NCI-H526 treated with DMSO at 0.1 percent for 48 hours (cell line): ENCODE data around the gene RNF141.

Experiments
- DNase-seq: peaks from one replicate; lab custom pipeline; 2025; lab: John Stamatoyannopoulos, UW

RNF141 gene

GRCh38 chr11:10497371-10498021 is 43.5 kb downstream of the RNF141 start:
- no peak for DNase-seq

DNA sequence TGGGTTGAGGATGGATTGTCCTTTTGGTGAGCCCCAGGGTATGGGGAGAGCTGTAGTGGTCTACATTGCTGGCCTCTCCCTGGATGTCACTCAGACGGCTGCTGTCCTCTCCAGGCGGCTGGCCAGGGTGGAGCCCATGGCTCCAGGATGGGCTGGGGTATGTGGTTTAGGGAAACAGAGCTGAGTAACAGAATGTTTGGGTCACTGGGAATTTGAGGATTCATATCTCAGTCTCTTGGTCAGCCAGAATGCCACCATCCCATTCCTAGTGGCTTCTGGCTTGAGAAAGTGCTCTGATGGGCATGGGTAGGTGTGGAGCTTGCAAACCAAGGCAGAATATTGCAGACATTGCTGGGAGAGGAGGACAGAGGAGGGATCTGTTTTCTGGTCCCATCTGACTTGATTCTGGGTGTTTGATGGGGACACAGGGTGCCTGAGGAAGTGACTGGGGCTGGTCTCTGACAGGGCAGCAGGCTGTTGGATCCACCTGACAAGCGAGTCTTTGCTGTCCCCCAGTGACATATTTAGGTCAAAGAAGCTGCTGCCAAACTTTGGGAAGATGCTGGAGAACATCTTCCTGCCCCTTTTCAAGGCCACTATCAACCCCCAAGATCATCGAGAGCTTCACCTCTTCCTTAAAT is 44.6 kb downstream of the RNF141 start:
- DNase-seq: no peak

- DNase-seq: no peak
Measured at GRCh38 chr11:10495464-10495786, 45.6 kb downstream of the RNF141 start.

- no peak for DNase-seq
Measured at GRCh38 chr11:10494636-10495463, 46.1 kb downstream of the RNF141 start.

DNA sequence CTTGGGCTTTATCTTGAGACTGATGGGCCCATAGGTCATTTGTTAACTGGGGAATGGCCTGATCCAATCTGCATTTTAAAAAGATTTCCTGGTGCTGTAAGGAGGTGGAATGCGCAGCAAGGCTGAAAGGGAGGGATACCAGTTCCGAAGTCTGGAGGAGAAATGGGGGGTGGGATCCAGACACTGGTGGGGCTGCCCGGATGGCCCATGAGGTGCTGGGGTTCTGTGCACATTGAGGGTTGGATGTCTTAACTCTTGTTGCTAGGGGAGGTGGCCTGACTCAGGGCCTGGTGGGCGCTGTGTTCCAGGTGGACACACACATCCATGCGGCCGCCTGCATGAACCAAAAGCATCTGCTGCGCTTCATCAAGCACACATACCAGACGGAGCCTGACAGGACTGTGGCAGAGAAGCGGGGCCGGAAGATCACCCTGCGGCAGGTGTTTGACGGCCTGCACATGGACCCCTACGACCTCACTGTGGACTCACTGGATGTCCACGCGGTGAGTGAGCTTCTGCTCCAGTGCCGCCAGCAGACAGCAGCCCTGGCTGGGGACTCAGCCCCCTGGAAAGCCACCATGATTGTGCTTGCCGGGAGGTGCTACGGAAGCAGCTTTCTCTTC is 47.8 kb downstream of the RNF141 start:
- DNase-seq: no peak

GRCh38 chr11:10492084-10492483 is 48.9 kb downstream of the RNF141 start:
- no peak for DNase-seq

- DNase-seq: no peak
Measured at GRCh38 chr11:10490398-10491241, 50.4 kb downstream of the RNF141 start.

DNA sequence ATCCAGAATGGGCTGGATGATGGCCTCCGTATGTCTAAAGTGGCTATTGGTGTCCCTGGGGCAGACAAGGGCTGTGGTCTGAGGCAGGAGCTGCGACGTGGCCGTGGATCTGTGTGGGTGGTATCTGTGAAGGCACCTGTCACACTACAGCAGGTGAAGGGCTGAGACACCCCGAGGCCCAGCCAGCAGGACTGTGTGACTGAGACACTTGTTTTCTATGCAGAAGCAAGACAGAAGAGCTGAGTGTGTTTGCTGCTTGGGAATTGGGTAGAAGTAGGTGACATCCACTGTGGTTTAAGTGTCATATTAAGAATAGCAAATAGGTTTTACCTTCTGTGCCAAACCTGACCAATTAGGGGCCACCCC is 51.0 kb downstream of the RNF141 start:
- no peak for DNase-seq

GRCh38 chr11:10488934-10489691 is 51.9 kb downstream of the RNF141 start:
- no peak for DNase-seq

GRCh38 chr11:10488121-10488933 is 52.7 kb downstream of the RNF141 start:
- no peak for DNase-seq

GRCh38 chr11:10487002-10487647 is 53.9 kb downstream of the RNF141 start:
- no peak for DNase-seq

- DNase-seq: no peak
Measured at GRCh38 chr11:10486161-10486840, 54.7 kb downstream of the RNF141 start.

DNA sequence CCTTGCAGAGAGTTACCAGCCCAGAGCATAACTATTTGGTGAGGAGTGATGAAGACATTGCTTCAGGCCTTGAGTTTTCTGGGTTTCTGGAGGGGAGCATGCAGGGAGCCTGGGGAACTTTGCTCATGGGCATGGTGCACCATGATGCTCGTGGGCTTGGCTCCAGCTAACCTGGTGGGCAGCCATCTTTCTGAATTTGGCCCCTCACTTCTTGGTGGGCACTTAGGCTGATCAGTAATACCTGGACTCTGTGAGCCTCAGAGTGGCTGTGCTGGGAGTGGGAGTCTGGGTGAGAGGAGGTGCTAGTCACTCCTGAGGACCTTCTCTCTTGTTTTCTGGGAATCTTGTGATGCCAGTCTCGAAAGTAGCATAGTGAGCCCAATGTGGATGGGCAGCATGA is 55.3 kb downstream of the RNF141 start:
- no peak for DNase-seq

DNA sequence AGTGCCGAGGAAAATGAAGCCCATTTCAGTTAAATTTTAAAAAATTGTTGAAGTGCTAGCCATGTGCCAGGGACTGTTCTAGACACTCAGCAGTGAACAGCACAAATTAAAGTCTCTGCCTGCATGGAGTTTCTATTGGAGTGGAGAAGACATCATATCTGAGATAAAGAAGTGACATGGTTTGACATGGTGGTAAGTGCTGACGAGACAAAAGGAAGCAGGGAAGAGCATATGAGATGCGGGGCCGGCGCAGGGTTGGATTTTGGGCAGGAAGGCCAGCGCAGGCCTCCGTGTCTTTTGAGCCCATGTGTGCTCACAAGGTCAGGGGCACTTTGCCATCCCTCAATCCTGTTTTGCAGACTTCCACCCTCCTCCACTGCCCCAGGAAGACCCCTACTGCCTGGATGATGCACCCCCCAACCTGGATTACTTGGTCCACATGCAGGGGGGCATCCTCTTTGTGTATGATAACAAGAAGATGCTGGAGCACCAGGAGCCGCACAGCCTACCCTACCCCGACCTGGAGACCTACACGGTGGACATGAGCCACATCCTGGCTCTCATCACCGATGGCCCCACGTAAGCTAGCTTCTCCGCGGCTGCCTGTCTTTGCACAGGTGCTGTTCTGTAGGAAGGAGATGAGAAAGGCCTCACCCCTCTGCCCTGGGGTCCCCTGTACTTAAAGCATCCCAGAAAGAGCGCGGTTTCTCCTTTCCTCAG is 56.4 kb downstream of the RNF141 start:
- no peak for DNase-seq

- no peak for DNase-seq
Measured at GRCh38 chr11:10483584-10483983, 57.4 kb downstream of the RNF141 start.

DNA sequence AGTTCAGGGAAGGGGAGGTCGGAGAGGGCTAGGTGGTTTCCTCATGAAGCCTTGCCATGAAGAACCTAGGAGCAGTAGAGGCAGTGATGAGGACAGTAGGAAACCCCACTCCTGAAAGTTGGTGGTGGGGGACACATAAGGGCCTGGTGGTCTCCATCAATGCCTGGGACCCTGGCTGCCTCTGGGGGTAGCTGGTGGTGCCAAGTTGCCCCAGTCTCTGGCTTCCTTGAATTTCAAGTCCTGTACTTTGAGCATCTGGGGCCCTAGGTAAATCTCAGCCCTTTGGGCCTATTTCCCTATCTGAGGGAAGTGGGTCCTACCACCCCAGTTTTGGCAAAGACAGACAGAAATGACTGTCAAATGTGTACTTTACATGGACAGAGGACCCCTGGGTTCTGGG is 57.8 kb downstream of the RNF141 start:
- DNase-seq: no peak

DNA sequence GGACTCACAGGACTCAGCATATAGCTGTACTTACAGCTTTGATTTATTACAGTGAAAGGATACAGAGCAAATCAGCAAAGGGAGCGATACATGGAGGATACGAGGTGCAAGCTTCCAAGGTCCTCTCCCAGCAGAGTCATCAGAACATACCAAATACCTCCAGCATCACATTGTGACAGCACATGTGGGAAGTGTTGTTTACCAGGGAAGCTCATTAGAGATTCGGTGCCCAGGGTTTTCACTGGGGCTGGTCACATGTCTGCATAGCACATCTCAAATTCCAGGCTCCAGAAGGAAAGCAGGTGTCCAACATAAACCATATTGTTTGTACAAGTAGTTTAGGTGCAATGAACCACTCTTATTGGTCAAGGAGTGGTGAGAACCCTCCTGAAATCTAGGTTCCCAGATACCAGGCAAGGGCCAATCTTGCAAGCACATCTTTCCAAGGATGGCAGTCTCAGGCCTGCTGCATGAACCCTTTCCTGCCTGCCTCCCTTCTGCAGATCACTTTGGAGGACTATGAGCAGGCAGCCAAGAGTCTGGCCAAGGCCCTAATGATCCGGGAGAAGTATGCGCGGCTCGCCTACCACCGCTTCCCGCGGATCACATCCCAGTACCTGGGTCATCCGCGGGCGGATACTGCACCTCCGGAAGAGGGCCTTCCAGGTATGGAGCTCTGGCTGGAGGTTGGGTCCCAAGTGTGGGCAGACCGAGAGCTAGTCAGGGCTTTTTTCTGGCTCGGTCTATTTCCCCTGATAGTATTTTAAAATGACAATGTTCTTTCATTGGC is 59.2 kb downstream of the RNF141 start:
- no peak for DNase-seq

DNA sequence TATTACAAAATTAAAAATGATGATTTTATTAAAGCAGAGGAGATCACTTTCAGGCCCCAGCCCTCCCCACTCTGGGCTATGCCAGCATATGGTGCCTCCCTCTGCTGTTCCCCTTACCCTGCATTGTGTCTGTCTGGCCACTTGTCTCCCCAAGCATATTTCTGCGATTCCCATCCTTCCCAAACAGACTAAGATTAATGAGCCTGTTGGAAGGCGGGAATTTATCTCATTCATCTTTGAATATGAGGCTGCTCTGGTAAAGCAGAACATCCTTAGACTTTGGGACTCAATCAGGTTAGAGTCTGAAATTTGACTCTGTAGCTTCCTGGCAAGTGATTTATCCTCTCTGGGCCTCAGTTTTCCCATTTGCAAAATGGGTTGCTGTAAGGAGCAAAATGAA is 60.2 kb downstream of the RNF141 start:
- no peak for DNase-seq
